H1 (cell line): Measurements from ENCODE around the gene SYTL2. TPM values are rescaled to one million over a fixed set of nuclear protein-coding genes. Genes with fewer than 3 reads are reported as not detected.

ENCODE experiments used
- CTCF ChIA-PET: fragments of 300-600 bp; sonication (Branson Sonifier 250); formaldehyde crosslinking; loops from one replicate; lab custom pipeline; 2021; ENCODE audit not compliant: partially characterized antibody; lab: Charles Lee
- POLR2A ChIA-PET: fragments of 300-600 bp; sonication (Branson Sonifier 250); formaldehyde crosslinking; loops from one replicate; lab custom pipeline; 2021; ENCODE audit warnings: inconsistent platforms; ENCODE audit not compliant: partially characterized antibody; lab: Charles Lee
- DNase-seq, 2 experiments: peaks; one replicate each; pipeline versions ENCODE4 v3.0.0 to v3.0.0-alpha.2; 2010 to 2022; ENCODE audit warnings: low spot score in 2 of 2, low read depth in 1 of 2, mixed read lengths in 1 of 2
- FAIRE-seq: peaks from 2 replicates; lab custom pipeline; 2011; peaks lifted over from hg19 to GRCh38; lab: Jason Lieb, UNC
- H2AFZ ChIP-seq: 2 replicates; pipeline ENCODE4 v1.8.1; 2012; ENCODE audit warnings: low read length, inconsistent platforms
- H2AK5ac ChIP-seq: 2 replicates; pipeline ENCODE4 v1.6.1; 2013; ENCODE audit warnings: low read depth, low read length
- H2BK120ac ChIP-seq: replicated peaks from 2 replicates; pipeline ENCODE3; 2013; ENCODE audit warnings: low read depth, low read length, inconsistent platforms
- H2BK12ac ChIP-seq: 2 replicates; pipeline ENCODE4 v1.6.1; 2013; ENCODE audit warnings: low read depth, low read length
- H2BK15ac ChIP-seq: 2 replicates; pipeline ENCODE4 v1.6.1; 2013; ENCODE audit warnings: low read length
- H2BK20ac ChIP-seq: 2 replicates; pipeline ENCODE4 v1.6.1; 2013; ENCODE audit warnings: low read length
- H2BK5ac ChIP-seq: 2 replicates; pipeline ENCODE4 v1.6.1; 2013; ENCODE audit warnings: low read depth, low read length
- H3K14ac ChIP-seq: 2 replicates; pipeline ENCODE4 v1.6.1; 2013; ENCODE audit warnings: inconsistent platforms; ENCODE audit not compliant: insufficient read length
- H3K18ac ChIP-seq: 2 replicates; pipeline ENCODE4 v1.6.1; 2013; ENCODE audit warnings: low read length; ENCODE audit errors: extremely low read depth
- H3K23ac ChIP-seq: 2 replicates; pipeline ENCODE4 v1.6.1; 2013; ENCODE audit warnings: inconsistent platforms; ENCODE audit not compliant: insufficient read length
- H3K23me2 ChIP-seq: 2 replicates; pipeline ENCODE4 v1.6.1; 2013; ENCODE audit warnings: low read depth, low read length
- H3K27ac ChIP-seq: 2 replicates; pipeline ENCODE4 v1.6.1; 2011; ENCODE audit warnings: low read depth, low read length, inconsistent platforms
- H3K27me3 ChIP-seq, 4 experiments: replicated peaks in 1 of 4; 1 replicate in 1 of 4; 2 replicates in 3 of 4; pipeline versions ENCODE4 v1.6.1 to v1.8.1; 2011 to 2013; ENCODE audit warnings: low read length in 3 of 4, mild to moderate bottlenecking in 3 of 4, inconsistent platforms in 2 of 4, mixed read lengths in 2 of 4, moderate library complexity in 1 of 4; ENCODE audit not compliant: control insufficient read depth in 3 of 4, insufficient read depth in 3 of 4; ENCODE audit errors: extremely low read depth in 1 of 4
- H3K36me3 ChIP-seq, 4 experiments: 2 replicates each; pipeline versions ENCODE4 v1.6.1 to v1.8.1; 2011 to 2013; ENCODE audit warnings: mild to moderate bottlenecking in 4 of 4, low read length in 3 of 4, moderate library complexity in 2 of 4, control low read depth in 1 of 4, inconsistent platforms in 1 of 4; ENCODE audit not compliant: insufficient read depth in 4 of 4, control insufficient read depth in 2 of 4
- H3K4ac ChIP-seq: replicated peaks from 2 replicates; pipeline ENCODE3; 2013; ENCODE audit warnings: low read length, low read depth, mixed read lengths, inconsistent platforms; ENCODE audit not compliant: insufficient read length
- H3K4me1 ChIP-seq, 4 experiments: replicated peaks in 1 of 4; 1 replicate in 1 of 4; 2 replicates in 3 of 4; pipeline versions ENCODE4 v1.6.1 to v1.8.1; 2011 to 2013; ENCODE audit warnings: low read length in 3 of 4, inconsistent platforms in 2 of 4, mixed read lengths in 1 of 4; ENCODE audit not compliant: insufficient read depth in 4 of 4, control insufficient read depth in 3 of 4
- H3K4me2 ChIP-seq, 2 experiments: 2 replicates each; pipeline versions ENCODE4 v1.6.1 to v1.8.1; 2011 to 2013; ENCODE audit warnings: low read depth in 2 of 2, low read length in 2 of 2, control low read depth in 1 of 2, inconsistent platforms in 1 of 2, mild to moderate bottlenecking in 1 of 2; ENCODE audit not compliant: insufficient read depth in 1 of 2
- H3K4me3 ChIP-seq, 4 experiments: fragments of 200-600, 300-600 bp in 1 of 4; sonication (generic), shearing (Covaris generic), sonication (Bioruptor Twin) in 1 of 4; 2 replicates each; pipeline versions ENCODE4 v1.5.1 to v1.8.1; 2011 to 2016; ENCODE audit warnings: low read length in 4 of 4, low read depth in 3 of 4, control low read depth in 2 of 4, inconsistent platforms in 2 of 4, mild to moderate bottlenecking in 2 of 4, mixed read lengths in 1 of 4, moderate library complexity in 1 of 4; ENCODE audit not compliant: insufficient read depth in 2 of 4; ENCODE audit errors: extremely low read depth in 1 of 4
- H3K56ac ChIP-seq: replicated peaks from 2 replicates; pipeline ENCODE3; 2013; ENCODE audit warnings: low read depth, mild to moderate bottlenecking, mixed read lengths, low read length, inconsistent platforms; ENCODE audit not compliant: insufficient read length
- H3K79me1 ChIP-seq: 2 replicates; pipeline ENCODE4 v1.6.1; 2013; ENCODE audit warnings: low read depth, low read length, control low read depth
- H3K79me2 ChIP-seq, 2 experiments: 2 replicates each; pipeline versions ENCODE4 v1.6.1 to v1.8.1; 2012 to 2013; ENCODE audit warnings: low read length in 2 of 2, mild to moderate bottlenecking in 2 of 2, inconsistent platforms in 1 of 2; ENCODE audit not compliant: insufficient read depth in 2 of 2, control insufficient read depth in 1 of 2
- H3K9ac ChIP-seq, 4 experiments: replicated peaks in 1 of 4; 1 replicate in 1 of 4; 2 replicates in 3 of 4; pipeline versions ENCODE4 v1.6.1 to v1.8.1; 2011 to 2013; ENCODE audit warnings: low read depth in 3 of 4, low read length in 3 of 4, control low read depth in 2 of 4, mild to moderate bottlenecking in 2 of 4, moderate library complexity in 2 of 4, inconsistent platforms in 1 of 4; ENCODE audit errors: extremely low read depth in 1 of 4
- H3K9me3 ChIP-seq, 2 experiments: 2 replicates each; pipeline versions ENCODE4 v1.6.1 to v1.8.1; 2012 to 2013; ENCODE audit warnings: mild to moderate bottlenecking in 2 of 2, moderate library complexity in 2 of 2, control low read depth in 1 of 2, inconsistent platforms in 1 of 2, low read depth in 1 of 2, low read length in 1 of 2, mixed read lengths in 1 of 2; ENCODE audit not compliant: insufficient read depth in 2 of 2
- H4K20me1 ChIP-seq, 2 experiments: replicated peaks in 1 of 2; 2 replicates each; pipeline versions ENCODE3 to v1.8.1; 2011 to 2013; ENCODE audit warnings: inconsistent platforms in 2 of 2, low read length in 2 of 2, mild to moderate bottlenecking in 1 of 2; ENCODE audit not compliant: insufficient read depth in 2 of 2, control insufficient read depth in 1 of 2
- H4K5ac ChIP-seq: 2 replicates; pipeline ENCODE4 v1.6.1; 2013; ENCODE audit warnings: low read length, low read depth, mixed read lengths, inconsistent platforms; ENCODE audit not compliant: insufficient read length
- H4K8ac ChIP-seq: 2 replicates; pipeline ENCODE4 v1.8.0; 2013; ENCODE audit warnings: mild to moderate bottlenecking, moderate library complexity, low read length, inconsistent platforms; ENCODE audit not compliant: insufficient read depth; ENCODE audit errors: extremely low read depth
- H4K91ac ChIP-seq: replicated peaks from 2 replicates; pipeline ENCODE3; 2013; ENCODE audit warnings: low read length, mixed read lengths, inconsistent platforms; ENCODE audit not compliant: insufficient read length
- BCL11A ChIP-seq, 2 experiments: IDR thresholded peaks; one replicate each; pipeline ENCODE4 v1.6.1; 2011; ENCODE audit warnings: low read depth in 2 of 2, low read length in 2 of 2, mild to moderate bottlenecking in 2 of 2
- CBX5 ChIP-seq: fragments of 300-800, 300-1000 bp; sonication (generic); IDR thresholded peaks from 2 replicates; pipeline ENCODE4 v1.7.1; 2016; ENCODE audit warnings: antibody characterized with exemption, low read length, low read depth
- CBX8 ChIP-seq: fragments of 300-800, 300-1000 bp; sonication (generic); IDR thresholded peaks from 2 replicates; pipeline ENCODE4 v1.7.1; 2016; ENCODE audit warnings: low read depth, low read length, borderline replicate concordance
- CTCF ChIP-seq, 3 experiments: IDR thresholded peaks; 1 replicate in 2 of 3; 2 replicates in 1 of 3; pipeline versions ENCODE4 v1.5.1 to v1.6.1; 2011; ENCODE audit warnings: low read length in 3 of 3, mild to moderate bottlenecking in 3 of 3, inconsistent platforms in 2 of 3, low read depth in 1 of 3, moderate library complexity in 1 of 3; ENCODE audit not compliant: insufficient read depth in 1 of 3; ENCODE audit errors: control extremely low read depth in 1 of 3
- EGR1 ChIP-seq: IDR thresholded peaks from 2 replicates; pipeline ENCODE4 v1.6.1; 2011; ENCODE audit warnings: low read depth, low read length, borderline replicate concordance
- EP300 ChIP-seq, 2 experiments: IDR thresholded peaks; 1 replicate in 1 of 2; 2 replicates in 1 of 2; pipeline ENCODE4 v1.6.1; 2011 to 2012; ENCODE audit warnings: low read depth in 2 of 2, low read length in 2 of 2, mild to moderate bottlenecking in 2 of 2, borderline replicate concordance in 1 of 2, inconsistent platforms in 1 of 2, moderate library complexity in 1 of 2
- JUND ChIP-seq: IDR thresholded peaks from 2 replicates; pipeline ENCODE4 v1.6.1; 2011; ENCODE audit warnings: mild to moderate bottlenecking, improper control_type of control experiment, low read length
- NRF1 ChIP-seq: IDR thresholded peaks from 2 replicates; pipeline ENCODE4 v1.6.1; 2011; ENCODE audit warnings: mild to moderate bottlenecking, low read depth, low read length, improper control_type of control experiment
- SP4 ChIP-seq: IDR thresholded peaks from 2 replicates; pipeline ENCODE4 v1.6.1; 2012; ENCODE audit warnings: low read length, inconsistent platforms
- WGBS, 2 experiments: shearing (Covaris generic) in 1 of 2; methylation state at CpG; one replicate each; pipeline versions ENCODE4 v1.1.6 to v1.1.7; 2013 to 2015; ENCODE audit warnings: low lambda C conversion rate in 2 of 2, mixed read lengths in 2 of 2, inconsistent platforms in 1 of 2, low coverage in 1 of 2, missing lambda C conversion rate in 1 of 2; ENCODE audit not compliant: insufficient replicate concordance in 2 of 2, insufficient coverage in 1 of 2, insufficient read length in 1 of 2; ENCODE audit errors: extremely low coverage in 1 of 2, missing lambda C conversion rate in 1 of 2; 5-methylcytosine and 5-hydroxymethylcytosine counted together
- polyA plus RNA-seq, 7 experiments: library from polyadenylated mRNA; depleted of rRNA in 3 of 7; stranded (reverse) in 5 of 7; unstranded in 2 of 7; fragments of >200 nt in 5 of 7; fragments of 200-250 nt in 2 of 7; gene quantifications; 1 replicate in 5 of 7; 2 replicates in 1 of 7; 4 replicates in 1 of 7; pipeline versions ENCODE4 v1.2.1 to v1.2.3, GENCODE V29; 2011 to 2013; ENCODE audit warnings: missing spikeins in 2 of 7, mixed read lengths in 2 of 7
- total RNA-seq: library from RNA; stranded (reverse); fragmentation: NEBNext Ultra II Directional; extraction: Animal tissue kit (Norgen Biotek cat#: 25700); gene quantifications from 2 replicates; pipeline ENCODE4 v1.2.1, GENCODE V29; 2021

Gene SYTL2
- total and polyA plus RNA-seq, 2 of the 8 experiments (the other 6 are each of a cell fraction or from before 2014, with no cell fraction given): 1.3 to 9.1 TPM

- Histone ChIP-seq H3K23me2 (no peaks in the 10 kb centered on the region), H2AK5ac (no peak overlapping the region), H4K5ac (no peak overlapping the region), H2BK5ac (no peak overlapping the region), H2BK120ac (no peak overlapping the region), H3K79me1 (no peaks in the 10 kb centered on the region), H3K23ac (no peak overlapping the region), H2BK12ac (no peak overlapping the region), H3K14ac (no peak overlapping the region), H3K36me3 (no peaks in the 10 kb centered on the region), H3K18ac (no peak overlapping the region), H4K91ac (no peak overlapping the region), H3K4me3 (no peak overlapping the region), H3K79me2 (no peaks in the 10 kb centered on the region), H3K4me1 (no peaks in the 10 kb centered on the region), H3K4me2 (no peak overlapping the region), H3K9me3 (no peaks in the 10 kb centered on the region), H2BK15ac (no peak overlapping the region), H3K27ac (no peak overlapping the region), H3K4ac (no peak overlapping the region), H3K27me3 (no peaks in the 10 kb centered on the region), H3K9ac (no peak overlapping the region), H2AFZ (no peak overlapping the region), H4K20me1 (no peaks in the 10 kb centered on the region), H2BK20ac (no peak overlapping the region), H4K8ac (no peak overlapping the region), H3K56ac (no peak overlapping the region)
- CTCF ChIA-PET: interaction anchor here (0.9 to 1.2 kb wide), 4 partner anchors 10 to 1397 kb away, joined by 3 to 5 read pairs (median 4); no protein-coding TSS in a partner anchor
- WGBS, 2 experiments: 94% methylated on average over 3 of the region's 3 CpGs; no CpG with 5 or more reads in 1 of the 2 experiments
- FAIRE-seq: no peak
- POLR2A ChIA-PET: no interaction called here
- no peak for DNase-seq
- TF ChIP-seq JUND (no peak), EP300 (IDR thresholded peaks at IDR 0.05; ENCODE audit: borderline replicate concordance in 1 of 2, low read depth in 2 of 2, low read length in 2 of 2) (no peak), CTCF (IDR thresholded peaks at IDR 0.05; ENCODE audit: control extremely low read depth in 1 of 3, insufficient read depth in 1 of 3, low read depth in 1 of 3, low read length in 3 of 3) (no peak), CBX5 (no peak), SP4 (no peak), NRF1 (no peak), BCL11A (IDR thresholded peaks at IDR 0.05; ENCODE audit: low read depth in 2 of 2, low read length in 2 of 2) (no peak), EGR1 (no peak), CBX8 (no peak)
These were observed 22.9 kb downstream of the SYTL2 start for GRCh38 chr11:85787809-85788760.
